Measurements from ENCODE around the gene ICAM5. TPM values are rescaled to one million over a fixed set of nuclear protein-coding genes. Genes with fewer than 3 reads are reported as not detected.
A peak's percentile ranks its signal among the peaks of the same experiment; 100 is the strongest.

The ICAM5 gene
- polyA plus RNA-seq, 4 donors, result 0.10 to 0.54 (median 0.52) TPM; not detected in 1

DNA sequence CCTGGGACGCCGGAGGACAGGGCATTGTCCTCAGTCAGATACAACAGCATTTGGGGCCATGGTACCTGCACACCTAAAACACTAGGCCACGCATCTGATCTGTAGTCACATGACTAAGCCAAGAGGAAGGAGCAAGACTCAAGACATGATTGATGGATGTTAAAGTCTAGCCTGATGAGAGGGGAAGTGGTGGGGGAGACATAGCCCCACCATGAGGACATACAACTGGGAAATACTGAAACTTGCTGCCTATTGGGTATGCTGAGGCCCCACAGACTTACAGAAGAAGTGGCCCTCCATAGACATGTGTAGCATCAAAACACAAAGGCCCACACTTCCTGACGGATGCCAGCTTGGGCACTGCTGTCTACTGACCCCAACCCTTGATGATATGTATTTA is 4.4 kb upstream of the ICAM5 start:
- no peak for DNase-seq
- WGBS, 3 donors, result 88 to 92% (median 90%) methylated on average over 4 of the region's 4 CpGs
- H3K4me3 ChIP-seq (ENCODE audit: low read depth in 1 of 3, low read length in 3 of 3), result no peak overlapping the region
- peaks cover 0 to 27% (median 2%) of the 10 kb centered on the region in 3 donors for H3K36me3 ChIP-seq (ENCODE audit: control insufficient read depth in 3 of 3, insufficient read depth in 2 of 3, low read depth in 1 of 3, low read length in 3 of 3)
- no peak for FAIRE-seq
- H3K4me1 ChIP-seq (ENCODE audit: control insufficient read depth in 3 of 3, insufficient read depth in 2 of 3, low read depth in 1 of 3, low read length in 2 of 3), result peaks cover 0 to 35% (median 0%) of the 10 kb centered on the region in 3 donors
- peaks cover 0 to 38% (median 14%) of the 10 kb centered on the region in 3 donors for H3K27me3 ChIP-seq (ENCODE audit: control insufficient read depth in 3 of 3, insufficient read depth in 3 of 3, low read length in 3 of 3)
- no peak overlapping the region for H3K27ac ChIP-seq (ENCODE audit: low read depth in 1 of 3, low read length in 2 of 3)
- no peaks in the 10 kb centered on the region for H3K9me3 ChIP-seq (ENCODE audit: control insufficient read depth in 2 of 2, insufficient read depth in 1 of 2, low read depth in 1 of 2, low read length in 1 of 2)

GRCh38 chr19:10286803-10287737 is 2.7 kb upstream of the ICAM5 start, which contains the start of gene ICAM4:
TSS of gene ICAM4 (plus strand) at chr19:10286955. CDS start at chr19:10287013, 58 bp downstream.
- Histone ChIP-seq H3K27ac (ENCODE audit: low read depth in 1 of 3, low read length in 2 of 3) (peak within 1 kb of the TSS in 1 of 3 donors; percentile 22), H3K4me1 (ENCODE audit: control insufficient read depth in 3 of 3, insufficient read depth in 2 of 3, low read depth in 1 of 3, low read length in 2 of 3) (peaks cover 0 to 51% (median 4%) of the 10 kb centered on the region in 3 donors), H3K27me3 (ENCODE audit: control insufficient read depth in 3 of 3, insufficient read depth in 3 of 3, low read length in 3 of 3) (peaks cover 0 to 55% (median 20%) of the 10 kb centered on the region in 3 donors), H3K36me3 (ENCODE audit: control insufficient read depth in 3 of 3, insufficient read depth in 2 of 3, low read depth in 1 of 3, low read length in 3 of 3) (peaks cover 0 to 27% (median 2%) of the 10 kb centered on the region in 3 donors), H3K9me3 (ENCODE audit: control insufficient read depth in 2 of 2, insufficient read depth in 1 of 2, low read depth in 1 of 2, low read length in 1 of 2) (peaks cover 0 to 3% of the 10 kb centered on the region in 2 donors), H3K4me3 (ENCODE audit: low read depth in 1 of 3, low read length in 3 of 3) (peak within 1 kb of the TSS in 2 of 3 donors; percentile 9 to 14)
- 3 to 4% (median 3%) methylated on average over 55 to 59 of the region's 59 CpGs for WGBS, 3 donors
- DNase-seq (peak in 1 of 2 donors; percentile 73), FAIRE-seq (no peak)

DNA sequence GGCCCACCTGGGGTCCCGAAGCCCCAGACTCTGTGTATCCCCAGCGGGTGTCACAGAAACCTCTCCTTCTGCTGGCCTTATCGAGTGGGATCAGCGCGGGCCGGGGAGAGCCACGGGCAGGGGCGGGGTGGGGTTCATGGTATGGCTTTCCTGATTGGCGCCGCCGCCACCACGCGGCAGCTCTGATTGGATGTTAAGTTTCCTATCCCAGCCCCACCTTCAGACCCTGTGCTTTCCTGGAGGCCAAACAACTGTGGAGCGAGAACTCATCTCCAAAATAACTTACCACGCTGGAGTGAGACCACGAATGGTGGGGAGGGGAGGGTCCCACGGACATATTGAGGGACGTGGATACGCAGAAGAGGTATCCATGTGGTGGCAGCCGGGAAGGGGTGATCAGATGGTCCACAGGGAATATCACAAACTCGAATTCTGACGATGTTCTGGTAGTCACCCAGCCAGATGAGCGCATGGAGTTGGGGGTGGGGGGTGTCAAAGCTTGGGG is 1.0 kb upstream of the ICAM5 start:
- FAIRE-seq (no peak), DNase-seq (peak; percentile 29 to 59)
- Histone ChIP-seq H3K4me3 (ENCODE audit: low read depth in 1 of 3, low read length in 3 of 3) (peak overlapping the region in 1 of 3 donors; percentile 28), H3K9me3 (ENCODE audit: control insufficient read depth in 2 of 2, insufficient read depth in 1 of 2, low read depth in 1 of 2, low read length in 1 of 2) (peaks cover 0 to 8% of the 10 kb centered on the region in 2 donors), H3K27ac (ENCODE audit: low read depth in 1 of 3, low read length in 2 of 3) (no peak overlapping the region), H3K36me3 (ENCODE audit: control insufficient read depth in 3 of 3, insufficient read depth in 2 of 3, low read depth in 1 of 3, low read length in 3 of 3) (peaks cover 0 to 20% (median 2%) of the 10 kb centered on the region in 3 donors), H3K27me3 (ENCODE audit: control insufficient read depth in 3 of 3, insufficient read depth in 3 of 3, low read length in 3 of 3) (peaks cover 0 to 71% (median 28%) of the 10 kb centered on the region in 3 donors), H3K4me1 (ENCODE audit: control insufficient read depth in 3 of 3, insufficient read depth in 2 of 3, low read depth in 1 of 3, low read length in 2 of 3) (peaks cover 0 to 53% (median 4%) of the 10 kb centered on the region in 3 donors)
- 2 to 6% (median 2%) methylated on average over 23 of the region's 23 CpGs for WGBS, 3 donors

DNA sequence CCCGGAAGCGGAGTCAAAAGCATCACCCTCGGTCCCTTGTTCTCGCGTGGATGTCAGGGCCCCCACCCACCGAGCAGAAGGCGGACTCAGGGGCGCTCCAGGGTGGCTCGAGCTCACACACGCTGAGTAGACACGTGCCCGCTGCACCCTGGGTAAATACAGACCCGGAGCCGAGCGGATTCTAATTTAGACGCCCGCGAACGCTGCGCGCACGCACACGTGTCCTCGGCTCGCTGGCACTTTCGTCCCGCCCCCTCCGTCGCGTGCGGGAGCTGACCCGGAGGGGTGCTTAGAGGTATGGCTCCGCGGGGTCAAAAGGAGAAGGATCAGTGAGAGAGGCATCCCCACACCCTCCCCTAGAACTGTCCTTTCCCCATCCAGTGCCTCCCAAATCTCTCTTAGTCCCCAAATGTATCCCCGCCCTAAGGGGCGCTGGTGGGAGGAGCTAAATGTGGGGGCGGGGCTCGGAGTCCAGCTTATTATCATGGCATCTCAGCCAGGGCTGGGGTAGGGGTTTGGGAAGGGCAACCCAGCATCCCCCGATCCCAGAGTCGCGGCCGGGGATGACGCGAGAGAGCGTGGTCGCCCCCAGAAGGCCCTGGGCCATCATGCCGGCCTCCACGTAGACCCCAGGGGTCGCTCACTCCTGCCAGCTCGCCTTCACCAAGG is 451 bp upstream of the ICAM5 start:
- Histone ChIP-seq H3K4me3 (ENCODE audit: low read depth in 1 of 3, low read length in 3 of 3) (peak overlapping the region in 1 of 3 donors; percentile 28), H3K27me3 (ENCODE audit: control insufficient read depth in 3 of 3, insufficient read depth in 3 of 3, low read length in 3 of 3) (peaks cover 3 to 77% (median 33%) of the 10 kb centered on the region in 3 donors), H3K9me3 (ENCODE audit: control insufficient read depth in 2 of 2, insufficient read depth in 1 of 2, low read depth in 1 of 2, low read length in 1 of 2) (peaks cover 0 to 8% of the 10 kb centered on the region in 2 donors), H3K4me1 (ENCODE audit: control insufficient read depth in 3 of 3, insufficient read depth in 2 of 3, low read depth in 1 of 3, low read length in 2 of 3) (peaks cover 0 to 53% (median 4%) of the 10 kb centered on the region in 3 donors), H3K36me3 (ENCODE audit: control insufficient read depth in 3 of 3, insufficient read depth in 2 of 3, low read depth in 1 of 3, low read length in 3 of 3) (peaks cover 0 to 14% (median 2%) of the 10 kb centered on the region in 3 donors), H3K27ac (ENCODE audit: low read depth in 1 of 3, low read length in 2 of 3) (no peak overlapping the region)
- peak in 1 of 2 donors; percentile 43 for DNase-seq
- no peak for FAIRE-seq
- WGBS, 3 donors, result 0 to 3% (median 1%) methylated on average over 42 to 50 of the region's 50 CpGs

- DNase-seq (no peak), FAIRE-seq (no peak)
- peaks cover 0 to 57% (median 4%) of the 10 kb centered on the region in 3 donors for H3K4me1 ChIP-seq (ENCODE audit: control insufficient read depth in 3 of 3, insufficient read depth in 2 of 3, low read depth in 1 of 3, low read length in 2 of 3)
- H3K36me3 ChIP-seq (ENCODE audit: control insufficient read depth in 3 of 3, insufficient read depth in 2 of 3, low read depth in 1 of 3, low read length in 3 of 3), result peaks cover 0 to 3% (median 0%) of the 10 kb centered on the region in 3 donors
- peak overlapping the region in 1 of 3 donors; percentile 28 for H3K4me3 ChIP-seq (ENCODE audit: low read depth in 1 of 3, low read length in 3 of 3)
- peaks cover 4 to 88% (median 41%) of the 10 kb centered on the region in 3 donors for H3K27me3 ChIP-seq (ENCODE audit: control insufficient read depth in 3 of 3, insufficient read depth in 3 of 3, low read length in 3 of 3)
- no peak overlapping the region for H3K27ac ChIP-seq (ENCODE audit: low read depth in 1 of 3, low read length in 2 of 3)
- peaks cover 0 to 8% of the 10 kb centered on the region in 2 donors for H3K9me3 ChIP-seq (ENCODE audit: control insufficient read depth in 2 of 2, insufficient read depth in 1 of 2, low read depth in 1 of 2, low read length in 1 of 2)
- 1 to 2% (median 2%) methylated on average over 29 to 30 of the region's 30 CpGs for WGBS, 3 donors
Measured at GRCh38 chr19:10290357-10290875, 664 bp downstream of the ICAM5 start.

DNA sequence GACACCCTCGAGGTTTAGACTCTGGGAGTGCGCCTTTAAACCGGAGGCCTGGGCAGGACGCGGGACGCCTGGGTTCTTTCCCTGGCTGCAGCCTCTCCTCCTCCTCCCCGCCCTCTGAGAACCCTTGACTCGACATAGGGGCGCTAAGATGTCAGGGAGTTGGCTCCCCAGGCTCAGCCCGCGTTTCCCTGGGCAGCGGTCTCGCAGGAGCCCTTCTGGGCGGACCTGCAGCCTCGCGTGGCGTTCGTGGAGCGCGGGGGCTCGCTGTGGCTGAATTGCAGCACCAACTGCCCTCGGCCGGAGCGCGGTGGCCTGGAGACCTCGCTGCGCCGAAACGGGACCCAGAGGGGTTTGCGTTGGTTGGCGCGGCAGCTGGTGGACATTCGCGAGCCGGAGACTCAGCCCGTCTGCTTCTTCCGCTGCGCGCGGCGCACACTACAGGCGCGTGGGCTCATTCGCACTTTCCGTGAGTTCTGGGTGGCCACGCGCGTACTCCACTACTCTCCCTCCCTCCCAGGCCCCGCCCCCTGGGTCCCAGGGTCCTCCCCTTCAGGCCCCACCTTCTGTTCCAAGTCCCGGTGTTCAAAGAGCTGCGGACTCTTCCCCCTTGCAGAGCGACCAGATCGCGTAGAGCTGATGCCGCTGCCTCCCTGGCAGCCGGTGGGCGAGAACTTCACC is 1.3 kb downstream of the ICAM5 start:
- FAIRE-seq (no peak), DNase-seq (peak; percentile 53 to 72)
- Histone ChIP-seq H3K4me1 (ENCODE audit: control insufficient read depth in 3 of 3, insufficient read depth in 2 of 3, low read depth in 1 of 3, low read length in 2 of 3) (peaks cover 0 to 63% (median 7%) of the 10 kb centered on the region in 3 donors), H3K4me3 (ENCODE audit: low read depth in 1 of 3, low read length in 3 of 3) (peak overlapping the region; percentile 14 to 23 (median 19)), H3K27me3 (ENCODE audit: control insufficient read depth in 3 of 3, insufficient read depth in 3 of 3, low read length in 3 of 3) (peaks cover 4 to 94% (median 42%) of the 10 kb centered on the region in 3 donors), H3K27ac (ENCODE audit: low read depth in 1 of 3, low read length in 2 of 3) (no peak overlapping the region), H3K36me3 (ENCODE audit: control insufficient read depth in 3 of 3, insufficient read depth in 2 of 3, low read depth in 1 of 3, low read length in 3 of 3) (no peaks in the 10 kb centered on the region), H3K9me3 (ENCODE audit: control insufficient read depth in 2 of 2, insufficient read depth in 1 of 2, low read depth in 1 of 2, low read length in 1 of 2) (peaks cover 0 to 11% of the 10 kb centered on the region in 2 donors)
- WGBS, 3 donors, result 1 to 3% (median 1%) methylated on average over 45 to 57 of the region's 57 CpGs

DNA sequence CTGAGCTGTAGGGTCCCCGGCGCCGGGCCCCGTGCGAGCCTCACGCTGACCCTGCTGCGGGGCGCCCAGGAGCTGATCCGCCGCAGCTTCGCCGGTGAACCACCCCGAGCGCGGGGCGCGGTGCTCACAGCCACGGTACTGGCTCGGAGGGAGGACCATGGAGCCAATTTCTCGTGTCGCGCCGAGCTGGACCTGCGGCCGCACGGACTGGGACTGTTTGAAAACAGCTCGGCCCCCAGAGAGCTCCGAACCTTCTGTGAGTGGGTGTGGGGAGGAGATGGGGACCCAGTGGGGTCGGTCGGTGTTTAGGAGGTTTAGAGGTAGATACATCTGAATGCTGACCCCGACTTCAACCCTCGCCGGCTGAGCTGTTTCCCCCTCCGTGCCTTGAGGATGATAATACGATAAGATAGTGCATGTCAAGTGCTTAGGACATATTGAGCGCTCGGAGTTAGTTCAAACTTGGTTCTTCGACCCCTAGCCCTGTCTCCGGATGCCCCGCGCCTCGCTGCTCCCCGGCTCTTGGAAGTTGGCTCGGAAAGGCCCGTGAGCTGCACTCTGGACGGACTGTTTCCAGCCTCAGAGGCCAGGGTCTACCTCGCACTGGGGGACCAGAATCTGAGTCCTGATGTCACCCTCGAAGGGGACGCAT is 1.9 kb downstream of the ICAM5 start:
- peaks cover 4 to 98% (median 47%) of the 10 kb centered on the region in 3 donors for H3K27me3 ChIP-seq (ENCODE audit: control insufficient read depth in 3 of 3, insufficient read depth in 3 of 3, low read length in 3 of 3)
- no peak for DNase-seq
- H3K9me3 ChIP-seq (ENCODE audit: control insufficient read depth in 2 of 2, insufficient read depth in 1 of 2, low read depth in 1 of 2, low read length in 1 of 2), result peaks cover 0 to 11% of the 10 kb centered on the region in 2 donors
- H3K36me3 ChIP-seq (ENCODE audit: control insufficient read depth in 3 of 3, insufficient read depth in 2 of 3, low read depth in 1 of 3, low read length in 3 of 3), result no peaks in the 10 kb centered on the region
- no peak for FAIRE-seq
- H3K27ac ChIP-seq (ENCODE audit: low read depth in 1 of 3, low read length in 2 of 3), result no peak overlapping the region
- H3K4me1 ChIP-seq (ENCODE audit: control insufficient read depth in 3 of 3, insufficient read depth in 2 of 3, low read depth in 1 of 3, low read length in 2 of 3), result peaks cover 0 to 61% (median 8%) of the 10 kb centered on the region in 3 donors
- H3K4me3 ChIP-seq (ENCODE audit: low read depth in 1 of 3, low read length in 3 of 3), result peak overlapping the region; percentile 14 to 23 (median 19)
- WGBS, 3 donors, result 1 to 3% (median 2%) methylated on average over 48 to 49 of the region's 49 CpGs
